Ammon's horn (tissue), 1 donor: ENCODE measurements around the gene RITA1.

Experiments used
- DNase-seq: peaks from one replicate; pipeline ENCODE4 v3.0.0-alpha.2; 2016; ENCODE audit warnings: low spot score

RITA1 gene

GRCh38 chr12:113230315-113231234, 45.1 kb downstream of the RITA1 start:
- DNase-seq: no peak

- DNase-seq: no peak
Measured at GRCh38 chr12:113231235-113232088, 45.9 kb downstream of the RITA1 start.

GRCh38 chr12:113232089-113232839, 46.7 kb downstream of the RITA1 start:
- DNase-seq: no peak

GRCh38 chr12:113232840-113233585, 47.5 kb downstream of the RITA1 start:
- peak; percentile 87 for DNase-seq

GRCh38 chr12:113233967-113234366, 48.4 kb downstream of the RITA1 start:
- DNase-seq: no peak

GRCh38 chr12:113234483-113234882, 49.0 kb downstream of the RITA1 start:
- DNase-seq: no peak

- no peak for DNase-seq
Measured at GRCh38 chr12:113235976-113236375, 50.5 kb downstream of the RITA1 start.

GRCh38 chr12:113236539-113237399, 51.2 kb downstream of the RITA1 start:
- no peak for DNase-seq

GRCh38 chr12:113237748-113238147, 52.2 kb downstream of the RITA1 start:
- DNase-seq: no peak

GRCh38 chr12:113238309-113238708, 52.8 kb downstream of the RITA1 start:
- no peak for DNase-seq

GRCh38 chr12:113239288-113239771, 53.8 kb downstream of the RITA1 start:
- DNase-seq: no peak

GRCh38 chr12:113239811-113240331, 54.4 kb downstream of the RITA1 start:
- DNase-seq: no peak

GRCh38 chr12:113240395-113240794, 54.9 kb downstream of the RITA1 start:
- DNase-seq: no peak

GRCh38 chr12:113241191-113242025, 55.9 kb downstream of the RITA1 start:
- DNase-seq: no peak
